ENCODE measurements around the gene FAM193B.
"Not testable (repeated sequence)": the region's sequence is repeated elsewhere in the genome, so short reads cannot be mapped to it uniquely, and the experiment has no call there.

Gene FAM193B

GRCh38 chr5:177546258-177546741, 8.1 kb downstream of the FAM193B start:
- H3K4me1 ChIP-seq (ENCODE audit: control insufficient read depth, insufficient read depth, low read length), result no peaks in the 10 kb centered on the region
- no peak overlapping the region for H3K9ac ChIP-seq (ENCODE audit: low read length)
- H3K27me3 ChIP-seq (ENCODE audit: control insufficient read depth, insufficient read depth, low read length), result no peaks in the 10 kb centered on the region
- no peaks in the 10 kb centered on the region for H3K36me3 ChIP-seq (ENCODE audit: control insufficient read depth, insufficient read depth, low read length)
- no peak overlapping the region for H3K4me3 ChIP-seq (ENCODE audit: low read length)
- no peaks in the 10 kb centered on the region for H3K9me3 ChIP-seq (ENCODE audit: control insufficient read depth, low read length)

- no peak overlapping the region for H3K9ac ChIP-seq (ENCODE audit: low read length)
- H3K4me3 ChIP-seq (ENCODE audit: low read length), result no peak overlapping the region
- no peaks in the 10 kb centered on the region for H3K36me3 ChIP-seq (ENCODE audit: control insufficient read depth, insufficient read depth, low read length)
- H3K9me3 ChIP-seq (ENCODE audit: control insufficient read depth, low read length), result no peaks in the 10 kb centered on the region
- H3K4me1 ChIP-seq (ENCODE audit: control insufficient read depth, insufficient read depth, low read length), result no peaks in the 10 kb centered on the region
- H3K27me3 ChIP-seq (ENCODE audit: control insufficient read depth, insufficient read depth, low read length), result no peaks in the 10 kb centered on the region
Measured at GRCh38 chr5:177545487-177546257, 8.7 kb downstream of the FAM193B start.

- Histone ChIP-seq H3K36me3 (ENCODE audit: control insufficient read depth, insufficient read depth, low read length) (peaks cover 2% of the 10 kb centered on the region), H3K9me3 (ENCODE audit: control insufficient read depth, low read length) (no peaks in the 10 kb centered on the region), H3K9ac (ENCODE audit: low read length) (no peak overlapping the region), H3K27me3 (ENCODE audit: control insufficient read depth, insufficient read depth, low read length) (no peaks in the 10 kb centered on the region), H3K4me1 (ENCODE audit: control insufficient read depth, insufficient read depth, low read length) (no peaks in the 10 kb centered on the region), H3K4me3 (ENCODE audit: low read length) (no peak overlapping the region)
Measured at GRCh38 chr5:177542816-177543465, 11.4 kb downstream of the FAM193B start.

- no peaks in the 10 kb centered on the region for H3K9me3 ChIP-seq (ENCODE audit: control insufficient read depth, low read length)
- H3K9ac ChIP-seq (ENCODE audit: low read length), result no peak overlapping the region
- no peaks in the 10 kb centered on the region for H3K27me3 ChIP-seq (ENCODE audit: control insufficient read depth, insufficient read depth, low read length)
- no peaks in the 10 kb centered on the region for H3K4me1 ChIP-seq (ENCODE audit: control insufficient read depth, insufficient read depth, low read length)
- no peak overlapping the region for H3K4me3 ChIP-seq (ENCODE audit: low read length)
- peaks cover 9% of the 10 kb centered on the region for H3K36me3 ChIP-seq (ENCODE audit: control insufficient read depth, insufficient read depth, low read length)
Measured at GRCh38 chr5:177540438-177540837, 13.9 kb downstream of the FAM193B start.

- H3K9me3 ChIP-seq (ENCODE audit: control insufficient read depth, low read length), result no peaks in the 10 kb centered on the region
- no peak overlapping the region for H3K4me3 ChIP-seq (ENCODE audit: low read length)
- H3K27me3 ChIP-seq (ENCODE audit: control insufficient read depth, insufficient read depth, low read length), result no peaks in the 10 kb centered on the region
- no peaks in the 10 kb centered on the region for H3K4me1 ChIP-seq (ENCODE audit: control insufficient read depth, insufficient read depth, low read length)
- peaks cover 9% of the 10 kb centered on the region for H3K36me3 ChIP-seq (ENCODE audit: control insufficient read depth, insufficient read depth, low read length)
- no peak overlapping the region for H3K9ac ChIP-seq (ENCODE audit: low read length)
Measured at GRCh38 chr5:177539411-177539810, 15.0 kb downstream of the FAM193B start.

- H3K27me3 ChIP-seq (ENCODE audit: control insufficient read depth, insufficient read depth, low read length), result no peaks in the 10 kb centered on the region
- no peaks in the 10 kb centered on the region for H3K4me1 ChIP-seq (ENCODE audit: control insufficient read depth, insufficient read depth, low read length)
- no peaks in the 10 kb centered on the region for H3K9me3 ChIP-seq (ENCODE audit: control insufficient read depth, low read length)
- H3K36me3 ChIP-seq (ENCODE audit: control insufficient read depth, insufficient read depth, low read length), result peaks cover 9% of the 10 kb centered on the region
- no peak overlapping the region for H3K9ac ChIP-seq (ENCODE audit: low read length)
- H3K4me3 ChIP-seq (ENCODE audit: low read length), result no peak overlapping the region
Measured at GRCh38 chr5:177538876-177539275, 15.5 kb downstream of the FAM193B start.

- Histone ChIP-seq H3K9ac (ENCODE audit: low read length) (no peak overlapping the region), H3K4me3 (ENCODE audit: low read length) (no peak overlapping the region), H3K9me3 (ENCODE audit: control insufficient read depth, low read length) (no peaks in the 10 kb centered on the region), H3K36me3 (ENCODE audit: control insufficient read depth, insufficient read depth, low read length) (peaks cover 9% of the 10 kb centered on the region), H3K27me3 (ENCODE audit: control insufficient read depth, insufficient read depth, low read length) (no peaks in the 10 kb centered on the region), H3K4me1 (ENCODE audit: control insufficient read depth, insufficient read depth, low read length) (no peaks in the 10 kb centered on the region)
Measured at GRCh38 chr5:177537389-177538361, 16.7 kb downstream of the FAM193B start.

- Histone ChIP-seq H3K4me3 (ENCODE audit: low read length) (no peak overlapping the region), H3K36me3 (ENCODE audit: control insufficient read depth, insufficient read depth, low read length) (peaks cover 16% of the 10 kb centered on the region), H3K27me3 (ENCODE audit: control insufficient read depth, insufficient read depth, low read length) (no peaks in the 10 kb centered on the region), H3K9ac (ENCODE audit: low read length) (no peak overlapping the region), H3K9me3 (ENCODE audit: control insufficient read depth, low read length) (no peaks in the 10 kb centered on the region), H3K4me1 (ENCODE audit: control insufficient read depth, insufficient read depth, low read length) (no peaks in the 10 kb centered on the region)
Measured at GRCh38 chr5:177536386-177536785, 18.0 kb downstream of the FAM193B start.

- Histone ChIP-seq H3K4me1 (ENCODE audit: control insufficient read depth, insufficient read depth, low read length) (no peaks in the 10 kb centered on the region), H3K36me3 (ENCODE audit: control insufficient read depth, insufficient read depth, low read length) (peaks cover 25% of the 10 kb centered on the region), H3K9ac (ENCODE audit: low read length) (no peak overlapping the region), H3K9me3 (ENCODE audit: control insufficient read depth, low read length) (no peaks in the 10 kb centered on the region), H3K27me3 (ENCODE audit: control insufficient read depth, insufficient read depth, low read length) (no peaks in the 10 kb centered on the region), H3K4me3 (ENCODE audit: low read length) (no peak overlapping the region)
Measured at GRCh38 chr5:177535125-177535524, 19.2 kb downstream of the FAM193B start.

GRCh38 chr5:177534433-177534832, 19.9 kb downstream of the FAM193B start:
- H3K9me3 ChIP-seq (ENCODE audit: control insufficient read depth, low read length); H3K9ac ChIP-seq (ENCODE audit: low read length); H3K4me3 ChIP-seq (ENCODE audit: low read length); H3K4me1 ChIP-seq (ENCODE audit: control insufficient read depth, insufficient read depth, low read length); H3K27me3 ChIP-seq (ENCODE audit: control insufficient read depth, insufficient read depth, low read length): not testable (repeated sequence)
- peaks cover 25% of the 10 kb centered on the region for H3K36me3 ChIP-seq (ENCODE audit: control insufficient read depth, insufficient read depth, low read length)

GRCh38 chr5:177531209-177531940, 23.0 kb downstream of the FAM193B start:
- Histone ChIP-seq H3K9me3 (ENCODE audit: control insufficient read depth, low read length) (no peaks in the 10 kb centered on the region), H3K27me3 (ENCODE audit: control insufficient read depth, insufficient read depth, low read length) (no peaks in the 10 kb centered on the region), H3K4me1 (ENCODE audit: control insufficient read depth, insufficient read depth, low read length) (no peaks in the 10 kb centered on the region), H3K9ac (ENCODE audit: low read length) (no peak overlapping the region), H3K4me3 (ENCODE audit: low read length) (no peak overlapping the region), H3K36me3 (ENCODE audit: control insufficient read depth, insufficient read depth, low read length) (peaks cover 16% of the 10 kb centered on the region)
